K562 (cell line): ENCODE results near the gene TPGS1. TPM values are rescaled to one million over a fixed set of nuclear protein-coding genes. Genes with fewer than 3 reads are reported as not detected.

Source experiments
- BCOR ChIP-seq: fragments of 450-650 bp; IDR thresholded peaks from 2 replicates; pipeline ENCODE4 v1.6.1; 2016
- DEAF1 ChIP-seq: fragments of 450-650 bp; formaldehyde crosslinking; IDR thresholded peaks from 2 replicates; pipeline ENCODE4 v1.4.0; 2020; ENCODE audit warnings: mild to moderate bottlenecking, moderate library complexity
- GTF2B ChIP-seq: IDR thresholded peaks from 2 replicates; pipeline ENCODE4 v1.6.1; 2011; ENCODE audit not compliant: insufficient read length; ENCODE audit errors: extremely low read depth
- HDAC3 ChIP-seq: fragments of 450-650 bp; IDR thresholded peaks from 2 replicates; pipeline ENCODE4 v1.6.1; 2018; ENCODE audit warnings: borderline replicate concordance, mild to moderate bottlenecking, moderate library complexity; ENCODE audit not compliant: partially characterized antibody
- PTTG1 ChIP-seq: fragments of 450-650 bp; IDR thresholded peaks from 2 replicates; pipeline ENCODE4 v1.6.1; 2016; ENCODE audit warnings: low read depth, mild to moderate bottlenecking, missing genetic modification characterization, missing compliant biosample characterization
- RBM15 ChIP-seq: fragments of 200-400 bp; formaldehyde crosslinking; IDR thresholded peaks from 2 replicates; pipeline ENCODE4 v1.6.1; 2018; ENCODE audit warnings: mild to moderate bottlenecking, low read length, moderate library complexity; ENCODE audit not compliant: insufficient read depth
- SREBF1 ChIP-seq: fragments of 150-350 bp; IDR thresholded peaks from 2 replicates; pipeline ENCODE4 v1.6.1; 2014; ENCODE audit warnings: antibody characterized with exemption, low read depth, low read length, borderline replicate concordance
- TAL1 ChIP-seq: fragments of 450-650 bp; IDR thresholded peaks from 2 replicates; pipeline ENCODE4 v1.6.1; 2016; ENCODE audit warnings: mild to moderate bottlenecking
- TEAD2 ChIP-seq: fragments of 450-650 bp; IDR thresholded peaks from 2 replicates; pipeline ENCODE4 v1.6.1; 2016; ENCODE audit warnings: missing genetic modification characterization, control low read depth, missing compliant biosample characterization
- ZHX1 ChIP-seq: fragments of 150-350 bp; conservative IDR thresholded peaks from 2 replicates; pipeline ENCODE4 v1.6.1; 2014; ENCODE audit warnings: low read length
- ZKSCAN1 ChIP-seq: fragments of 150-350 bp; IDR thresholded peaks from 2 replicates; pipeline ENCODE4 v1.6.1; 2016; ENCODE audit warnings: low read depth, low read length
- ZMIZ1 ChIP-seq, 2 experiments: fragments of 150-350 bp in 1 of 2; IDR thresholded peaks; 2 replicates each; pipeline ENCODE4 v1.6.1; 2012 to 2016; ENCODE audit warnings: low read depth in 2 of 2, low read length in 2 of 2, mild to moderate bottlenecking in 1 of 2, moderate library complexity in 1 of 2
- ZNF311 ChIP-seq: fragments of 250-450 bp; sonication (Bioruptor Pico); IDR thresholded peaks from 2 replicates; pipeline ENCODE4 v1.4.0; 2020; ENCODE audit warnings: mild to moderate bottlenecking, moderate library complexity
- ZNF740 ChIP-seq, 3 experiments: fragments of 200-800 bp in 1 of 3; sonication (Bioruptor generic) in 1 of 3; sonication (generic) in 1 of 3; formaldehyde crosslinking in 1 of 3; IDR thresholded peaks; 2 replicates each; pipeline versions ENCODE4 v1.6.1 to v1.8.0; 2016 to 2022; ENCODE audit warnings: mild to moderate bottlenecking in 2 of 3, missing compliant biosample characterization in 2 of 3, missing genetic modification characterization in 2 of 3, missing genetic modification reagents in 1 of 3
- polyA plus RNA-seq, 8 experiments: library from polyadenylated mRNA; depleted of rRNA in 4 of 8; stranded (reverse) in 5 of 8; unstranded in 3 of 8; fragments of >200 nt; fragmentation: Nextera tagmentation in 2 of 8; fragmentation: Illumina TruSeq in 1 of 8; extraction: Ambion mirVana in 2 of 8; extraction: Trizol in 1 of 8; gene quantifications; 2 replicates each; pipeline versions ENCODE4 v1.2.1 to v1.2.3, GENCODE V29; 2011 to 2014; ENCODE audit warnings: inconsistent platforms in 1 of 8, missing spikeins in 1 of 8
- total RNA-seq, 7 experiments: library from RNA; depleted of rRNA in 6 of 7; stranded (reverse); fragments of >200 nt in 6 of 7; fragmentation: Illumina TruSeq in 2 of 7; extraction: Trizol in 2 of 7; gene quantifications; 2 replicates each; pipeline versions ENCODE4 v1.2.1 to v1.2.3, GENCODE V29; 2011 to 2021; ENCODE audit warnings: low replicate concordance in 1 of 7

TPGS1 gene
- total and polyA plus RNA-seq, 9 of the 15 experiments (the other 6 are each of a cell fraction or from before 2014, with no cell fraction given) = 0.30 to 31.6 (median 1.2) TPM; not detected in 2

GRCh38 chr19:530134-531008, 23.1 kb downstream of the TPGS1 start (continued):
- TF ChIP-seq ZHX1 = no peak
- no peak for TF ChIP-seq PTTG1
- TF ChIP-seq ZNF740 (CRISPR knock-in tag; IDR thresholded peaks at IDR 0.05) = no peak
- TF ChIP-seq ZNF740 (tag; IDR thresholded peaks at IDR 0.05) = no peak
- no peak for TF ChIP-seq TEAD2
- peak; percentile 56; the same call in 1 of the 2 replicates for TF ChIP-seq BCOR
- no peak for TF ChIP-seq ZKSCAN1
- TF ChIP-seq SREBF1 = no peak
- no peak for TF ChIP-seq HDAC3
- TF ChIP-seq ZNF311 (CRISPR knock-in tag) = no peak
- TF ChIP-seq RBM15 = no peak
- TF ChIP-seq DEAF1 (CRISPR knock-in tag) = no peak
- TF ChIP-seq GTF2B = no peak
- no peak for TF ChIP-seq ZMIZ1 (IDR thresholded peaks at IDR 0.05; ENCODE audit: low read depth in 2 of 2, low read length in 2 of 2)
- no peak for TF ChIP-seq TAL1
